Measurements from ENCODE around the gene AVPR2. TPM values are rescaled to one million over a fixed set of nuclear protein-coding genes. Genes with fewer than 3 reads are reported as not detected.

Gene AVPR2
- 4.7 and 6.3 TPM in 2 replicates for total RNA-seq

DNA sequence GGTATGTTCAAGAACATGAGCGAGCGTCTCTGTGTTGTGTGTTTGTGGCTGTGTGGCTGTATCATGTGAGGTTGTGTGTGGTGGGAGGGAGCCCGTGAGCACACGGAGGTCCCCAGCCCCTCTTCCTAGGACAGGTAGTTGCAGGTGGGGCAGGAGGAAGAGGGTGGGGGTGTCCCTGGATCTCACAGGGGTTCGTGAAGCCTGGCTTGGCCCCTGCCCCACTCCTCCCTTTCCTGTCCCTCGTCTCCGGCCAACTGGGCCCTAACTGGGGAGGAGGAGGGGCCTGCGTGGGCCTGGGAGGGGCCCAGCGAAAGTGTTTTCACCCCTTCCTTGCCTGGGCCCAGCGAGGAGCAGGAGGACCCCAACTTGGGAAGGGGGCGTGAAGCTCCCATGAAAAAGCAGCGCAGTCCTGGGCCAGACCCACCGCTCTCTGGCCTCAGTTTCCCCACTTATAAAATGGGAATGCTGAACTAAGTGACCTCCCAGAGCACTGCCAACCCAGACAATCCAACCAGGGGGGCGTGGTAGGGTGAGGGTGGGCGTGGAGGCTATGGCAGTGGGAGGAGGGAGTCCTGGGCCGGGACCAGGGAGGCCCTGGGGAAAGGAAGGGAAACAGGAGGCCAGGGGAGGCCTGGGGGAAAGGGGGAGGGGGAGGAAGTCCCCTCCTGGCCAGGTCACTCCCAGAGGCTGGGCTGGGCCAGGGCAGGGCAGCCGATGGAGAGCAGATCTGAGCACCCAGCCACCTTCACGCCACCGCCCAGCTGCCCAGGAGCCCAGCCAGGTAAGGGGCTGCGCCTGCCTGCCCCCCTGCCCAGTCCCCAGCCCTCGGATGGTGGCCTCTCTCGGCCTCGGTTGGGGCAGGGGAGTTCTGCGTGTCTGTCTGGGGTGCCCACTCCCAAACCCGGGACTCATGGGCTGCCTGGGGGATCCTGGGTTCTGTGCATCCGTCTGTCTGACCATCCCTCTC is at the start of gene AVPR2:
AVPR2 (plus strand) TSS at position 683 of the 967 bp plus-strand sequence. CDS start 473 bp downstream, outside the sequence.
- no peak for DNase-seq

DNA sequence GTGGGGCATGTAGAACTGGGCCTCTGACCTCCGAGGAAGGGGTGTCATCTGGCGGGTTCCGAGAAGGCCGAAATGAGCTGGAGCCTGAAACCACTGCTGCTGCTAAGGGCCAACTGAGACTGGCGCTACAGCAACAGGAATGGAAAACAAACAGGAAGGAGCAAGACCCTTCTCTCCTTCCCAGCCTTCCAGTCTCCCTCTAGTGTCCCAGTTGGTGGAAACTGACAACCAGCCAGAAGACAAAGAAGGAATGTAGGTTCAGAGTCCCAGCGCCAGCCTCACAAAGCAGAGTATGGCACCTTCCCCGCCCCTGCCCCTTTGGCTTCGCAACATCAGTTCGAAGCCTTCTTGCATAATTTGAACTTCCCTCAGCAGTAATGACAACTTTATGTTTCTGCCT is 49.8 kb upstream of the AVPR2 start:
- no peak for DNase-seq

DNA sequence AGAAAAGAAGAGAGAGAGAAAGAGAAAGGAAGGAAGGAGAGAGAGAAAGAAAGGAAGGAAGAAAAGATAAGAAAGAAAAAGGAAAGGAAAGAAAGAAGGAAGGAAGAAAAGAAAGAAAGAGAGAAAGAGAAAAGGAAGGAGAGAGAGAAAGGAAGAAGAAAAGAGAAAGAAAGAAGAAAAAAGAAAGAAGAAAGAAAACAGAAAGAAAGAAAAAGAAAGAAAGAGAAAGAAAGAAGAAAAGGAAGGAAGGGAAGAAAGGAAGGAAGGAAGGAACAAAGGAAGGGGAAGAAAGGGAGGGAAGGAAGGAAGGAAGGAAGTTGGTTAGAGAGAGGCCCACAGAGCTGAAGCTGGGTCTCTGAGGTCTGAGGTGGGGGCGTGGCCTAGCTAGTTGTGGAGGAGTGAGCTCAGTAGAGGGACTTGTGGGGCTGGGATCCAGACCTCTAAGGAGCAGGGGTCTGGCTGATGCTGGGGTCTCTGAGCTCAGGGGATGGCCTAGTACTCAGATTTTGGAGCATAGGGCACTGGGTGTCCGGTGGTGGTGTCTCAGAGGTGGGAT is 47.0 kb upstream of the AVPR2 start:
- no peak for DNase-seq

DNA sequence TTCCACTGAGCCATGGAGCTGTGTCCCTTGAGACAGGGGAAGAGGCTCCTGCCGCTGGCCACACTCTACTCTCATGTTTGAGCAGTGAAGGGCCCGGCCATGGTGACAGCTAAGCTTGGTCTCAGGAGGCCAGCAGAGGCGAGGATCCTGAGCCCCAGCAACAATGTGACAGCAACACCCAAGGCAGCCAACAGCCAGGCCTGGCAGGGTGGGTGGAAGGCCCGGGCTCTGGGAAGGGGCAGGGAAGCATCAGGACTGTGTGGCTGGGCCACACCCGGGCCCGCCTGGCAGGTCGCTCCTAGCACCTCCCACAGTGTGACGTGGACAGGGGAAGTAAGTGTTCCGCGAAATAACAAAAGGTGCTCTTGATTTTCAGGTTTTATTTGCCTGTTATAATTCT is 43.3 kb upstream of the AVPR2 start:
- no peak for DNase-seq

DNA sequence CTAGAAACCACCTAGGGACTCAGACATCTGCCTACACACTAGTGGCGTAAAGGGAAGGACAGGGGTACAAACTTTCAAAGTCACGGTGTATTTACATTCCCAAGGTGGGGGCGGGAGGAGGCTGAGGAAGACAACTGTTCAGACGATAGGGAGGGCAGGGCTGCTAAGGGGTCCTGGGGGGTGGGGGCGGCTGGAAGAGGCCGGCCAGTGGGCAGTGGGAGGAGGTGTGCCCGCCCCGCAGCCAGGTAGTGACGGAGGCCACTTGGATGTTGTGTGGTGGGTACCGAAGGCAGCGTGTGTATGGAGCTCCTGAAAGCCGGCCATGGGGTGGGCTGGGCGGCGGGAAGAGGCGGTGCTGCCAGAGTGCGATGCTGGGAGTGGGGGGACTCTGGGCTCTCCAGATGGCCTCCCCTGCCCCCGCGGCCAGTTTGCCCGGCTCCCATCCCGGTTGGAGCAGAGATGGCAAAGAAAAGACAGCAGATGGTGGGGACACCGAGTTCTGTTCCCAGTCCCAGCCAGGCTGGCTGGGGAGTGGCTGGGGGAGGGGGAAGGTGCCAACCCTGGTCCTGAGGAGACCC is 42.7 kb upstream of the AVPR2 start:
- no peak for DNase-seq

DNA sequence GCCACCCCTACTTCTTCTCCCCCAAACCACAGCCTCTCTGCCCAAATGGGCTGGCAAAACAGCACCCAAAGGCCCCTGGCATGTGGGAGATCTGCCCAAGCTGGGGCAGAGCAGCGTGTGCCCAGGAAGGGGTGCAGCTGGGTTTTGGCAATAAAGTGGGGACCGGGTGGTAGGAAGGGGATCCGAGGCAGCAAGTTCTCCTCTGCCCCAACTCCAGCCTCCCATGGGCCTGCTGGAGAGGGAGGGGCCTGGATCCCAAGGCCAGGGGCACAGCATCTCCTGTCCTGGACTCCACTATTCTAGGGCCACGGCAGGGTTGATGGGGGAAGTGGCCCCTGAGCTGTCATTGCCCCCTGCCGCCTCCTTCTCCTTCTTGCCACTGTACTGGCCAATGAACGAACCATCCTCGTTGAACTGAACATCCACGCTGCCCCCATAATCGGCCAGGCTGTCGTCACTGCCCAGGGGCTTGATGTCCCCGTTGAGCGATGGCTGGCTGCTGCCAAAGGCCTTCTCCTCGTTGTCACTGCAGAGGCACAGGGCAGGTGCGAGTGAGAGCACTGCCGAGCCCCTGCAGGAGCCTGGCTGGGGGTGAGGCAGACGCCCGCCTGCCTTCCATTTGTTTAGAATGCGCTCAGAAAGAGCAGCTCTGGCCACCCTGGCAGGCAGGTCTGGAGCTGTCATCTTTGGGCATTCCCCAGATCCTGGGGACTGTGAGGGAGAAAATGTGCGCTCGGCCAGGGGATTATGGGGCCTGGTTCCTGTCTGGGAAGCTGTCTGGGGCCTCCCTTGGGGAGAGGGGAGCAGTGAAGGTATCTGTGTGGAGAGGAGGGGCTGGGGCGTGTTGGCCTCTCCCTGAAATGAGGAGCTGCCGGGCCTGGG is 41.9 kb upstream of the AVPR2 start:
- no peak for DNase-seq

DNA sequence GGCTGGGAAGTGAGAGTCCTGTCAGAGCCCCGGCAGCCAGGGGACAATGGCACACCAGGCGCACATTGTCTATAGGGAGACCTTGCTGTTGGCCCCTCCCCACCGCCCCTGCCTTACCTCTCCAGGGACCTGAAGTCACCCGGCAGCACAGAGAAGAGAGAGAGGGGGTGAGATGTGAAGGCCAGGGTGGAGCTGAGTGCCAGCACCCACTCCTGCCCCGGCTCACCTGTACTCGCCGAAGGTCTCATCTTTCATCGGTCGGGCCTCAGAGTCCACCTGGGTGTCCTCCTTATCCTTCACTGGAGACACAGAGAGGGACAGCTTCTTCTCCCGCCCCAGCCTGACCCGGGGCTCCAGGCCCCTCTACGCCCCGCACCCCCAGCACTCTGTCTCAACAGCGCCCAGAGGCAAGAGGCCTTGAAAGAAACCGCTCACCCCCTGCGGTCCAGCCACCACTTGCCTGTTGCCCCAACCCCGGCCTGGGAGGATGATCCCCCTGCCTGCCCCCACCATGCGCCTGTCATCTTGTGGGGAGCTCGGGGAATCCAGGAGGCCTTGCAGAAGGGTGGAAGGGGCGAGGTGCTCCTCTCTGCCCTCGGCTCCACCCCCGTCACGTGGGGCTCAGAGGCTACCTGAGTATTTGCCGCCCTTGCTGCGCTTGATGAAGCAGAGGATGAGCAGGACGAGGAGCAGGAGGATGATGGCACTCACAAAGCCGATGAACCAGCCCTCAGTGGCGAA is 41.1 kb upstream of the AVPR2 start:
- no peak for DNase-seq

DNA sequence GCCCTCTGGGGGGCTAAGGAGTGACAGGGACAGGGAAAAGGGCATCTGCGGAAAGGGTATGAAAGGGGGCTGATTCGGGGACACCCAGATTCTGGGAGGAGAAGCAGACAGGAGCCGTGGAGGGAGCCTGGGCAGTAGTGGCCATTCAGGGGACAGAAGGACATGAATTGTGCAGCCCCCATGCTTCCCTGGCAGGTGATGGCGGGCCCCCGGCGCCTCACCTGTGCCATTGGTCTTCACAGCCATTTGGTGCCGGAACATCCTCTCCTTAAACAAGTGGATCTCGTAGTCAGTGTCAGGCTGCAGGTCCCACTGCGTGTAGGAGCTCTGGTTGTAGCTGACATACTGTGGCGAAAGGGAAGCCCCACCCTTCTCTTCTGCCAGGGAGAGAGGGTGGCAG is 40.4 kb upstream of the AVPR2 start:
- no peak for DNase-seq

DNA sequence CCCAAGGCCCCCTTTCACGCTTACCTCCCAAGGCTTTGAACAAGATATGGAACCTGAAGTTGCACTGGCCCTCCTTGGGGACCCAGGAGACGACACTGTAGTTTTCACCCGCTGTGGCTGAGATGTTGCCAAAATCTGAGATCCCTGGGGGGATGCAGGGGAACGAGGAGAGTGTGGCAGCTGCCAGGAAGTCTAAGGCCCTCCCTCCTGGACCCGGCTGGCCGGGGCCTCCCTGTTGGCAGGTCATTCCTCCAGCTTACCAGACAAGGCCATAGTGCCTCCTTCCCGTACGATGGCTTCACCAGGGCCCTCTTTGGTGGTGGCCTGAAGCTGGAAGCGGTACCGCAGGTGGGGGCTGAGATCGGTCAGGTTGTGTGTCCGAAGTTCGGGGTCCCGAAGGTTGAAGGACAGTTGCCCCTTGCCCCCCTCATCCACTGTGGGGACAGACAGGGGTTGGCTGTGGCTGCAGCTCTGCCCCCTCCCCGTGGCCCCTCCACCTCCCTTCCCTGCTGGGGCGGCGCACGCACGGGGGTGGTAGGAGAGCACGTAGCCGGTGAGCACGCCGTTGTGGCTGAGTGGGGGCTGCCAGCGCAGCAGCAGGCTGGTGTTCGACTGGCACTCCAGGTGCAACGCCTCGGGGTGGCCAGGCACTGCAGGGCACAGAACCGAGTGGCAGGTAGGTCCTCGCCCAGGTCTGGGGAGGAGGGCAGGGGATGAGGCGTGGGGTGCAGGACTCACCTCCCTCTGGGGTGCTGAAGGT is 39.7 kb upstream of the AVPR2 start:
- DNase-seq: no peak

DNA sequence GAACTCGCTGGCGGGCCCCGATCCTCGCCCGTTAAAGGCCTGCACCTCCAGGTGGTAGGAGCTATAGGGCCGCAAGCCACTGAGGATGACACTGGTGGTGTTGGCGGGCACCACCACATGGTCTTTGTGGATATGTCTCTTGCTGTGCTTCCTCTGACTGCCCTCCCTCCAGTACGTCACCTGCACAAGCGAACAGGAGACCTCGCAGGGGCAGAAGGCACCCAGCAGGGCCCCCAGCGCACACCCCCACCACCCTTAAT is 39.2 kb upstream of the AVPR2 start:
- no peak for DNase-seq

DNA sequence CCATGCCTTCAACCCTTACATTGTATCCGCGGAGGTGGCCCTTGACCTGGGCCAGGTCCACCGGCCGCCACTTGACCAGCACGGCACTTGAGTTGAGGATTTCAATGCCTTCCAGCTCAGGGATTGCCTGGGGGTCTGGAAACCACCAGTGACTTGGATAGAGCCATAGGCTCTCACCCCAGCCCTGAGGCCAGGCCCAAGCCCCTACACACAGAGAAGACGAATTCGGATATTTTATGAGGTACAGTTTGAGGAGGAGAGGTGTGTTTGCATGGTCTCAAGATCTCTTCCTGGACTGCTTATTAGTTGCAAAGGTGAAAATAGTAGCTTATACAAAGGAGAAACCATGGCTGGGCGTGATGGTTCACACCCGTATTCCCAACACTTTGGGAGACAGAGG is 38.8 kb upstream of the AVPR2 start:
- no peak for DNase-seq

DNA sequence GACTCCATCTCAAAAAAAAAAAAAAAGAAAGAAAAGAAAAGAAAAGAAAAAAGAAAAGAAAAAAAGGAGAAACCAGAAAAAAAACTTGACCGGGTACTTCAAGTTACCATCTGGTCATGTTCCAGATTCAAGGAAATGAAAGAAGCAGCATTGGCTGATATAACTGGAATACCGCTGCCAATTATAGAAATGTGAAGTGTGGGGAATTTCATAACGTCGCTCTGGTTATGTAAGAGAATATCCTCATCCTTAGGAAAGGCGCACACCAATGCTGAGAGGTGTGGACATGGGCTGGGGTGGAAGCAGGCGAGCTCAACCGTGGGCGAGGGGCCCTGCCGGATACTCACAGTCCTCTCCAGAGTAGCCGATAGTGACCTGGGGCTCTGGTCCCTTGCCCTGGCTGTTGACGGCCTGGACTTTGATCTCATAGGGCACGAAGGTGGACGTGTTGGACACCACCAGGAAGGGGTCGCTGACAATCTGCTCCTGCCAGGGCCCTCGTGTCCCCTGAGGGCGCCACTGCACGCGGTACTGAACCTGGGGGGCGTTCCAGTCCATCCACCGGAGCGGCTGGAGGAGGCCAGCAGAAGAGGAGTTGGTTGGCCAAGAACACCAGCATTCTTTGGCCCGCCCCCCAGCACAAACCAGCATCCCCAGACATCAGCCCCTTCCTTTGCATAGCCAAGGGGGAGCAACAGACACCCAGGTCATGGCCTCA is 38.0 kb upstream of the AVPR2 start:
- no peak for DNase-seq

DNA sequence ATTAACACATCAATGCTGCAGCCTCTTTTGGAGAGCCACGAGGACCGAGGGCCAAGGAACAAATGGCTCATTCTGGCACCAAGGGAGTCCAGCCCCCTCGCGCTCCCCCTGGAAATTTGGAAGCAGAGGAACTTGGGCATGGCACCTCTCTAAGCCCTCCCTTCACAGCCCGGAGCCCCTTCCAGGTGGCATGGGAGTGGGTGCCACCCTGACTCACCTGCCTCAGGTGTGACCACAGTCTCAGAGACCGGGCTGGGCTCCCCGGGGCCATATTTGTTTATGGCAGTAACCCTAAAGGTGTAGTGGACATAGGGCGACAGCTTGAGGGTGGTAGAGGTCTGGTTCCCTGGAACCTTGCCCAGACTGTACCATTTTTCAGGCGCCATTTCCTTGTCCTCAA is 37.3 kb upstream of the AVPR2 start:
- DNase-seq: no peak

DNA sequence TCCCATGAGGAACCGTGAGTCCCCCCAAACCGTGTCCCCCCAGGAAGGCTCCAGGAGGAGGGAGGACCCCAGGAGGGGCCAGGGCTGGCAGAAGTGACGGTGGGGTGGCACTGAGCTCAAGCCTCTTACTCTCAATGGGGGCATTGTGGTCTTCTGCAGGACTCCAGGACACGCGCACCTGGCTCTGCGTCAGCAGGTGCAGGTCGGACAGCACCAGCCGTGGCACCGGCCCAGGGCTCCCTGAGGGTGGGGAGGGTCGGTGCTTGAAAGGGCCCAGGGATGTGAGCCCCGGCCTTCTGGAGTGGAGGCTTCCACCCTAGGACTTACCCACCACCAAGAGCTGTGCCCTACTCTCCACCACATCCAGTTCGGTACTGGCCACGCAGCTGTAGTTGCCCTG is 36.8 kb upstream of the AVPR2 start:
- no peak for DNase-seq

DNA sequence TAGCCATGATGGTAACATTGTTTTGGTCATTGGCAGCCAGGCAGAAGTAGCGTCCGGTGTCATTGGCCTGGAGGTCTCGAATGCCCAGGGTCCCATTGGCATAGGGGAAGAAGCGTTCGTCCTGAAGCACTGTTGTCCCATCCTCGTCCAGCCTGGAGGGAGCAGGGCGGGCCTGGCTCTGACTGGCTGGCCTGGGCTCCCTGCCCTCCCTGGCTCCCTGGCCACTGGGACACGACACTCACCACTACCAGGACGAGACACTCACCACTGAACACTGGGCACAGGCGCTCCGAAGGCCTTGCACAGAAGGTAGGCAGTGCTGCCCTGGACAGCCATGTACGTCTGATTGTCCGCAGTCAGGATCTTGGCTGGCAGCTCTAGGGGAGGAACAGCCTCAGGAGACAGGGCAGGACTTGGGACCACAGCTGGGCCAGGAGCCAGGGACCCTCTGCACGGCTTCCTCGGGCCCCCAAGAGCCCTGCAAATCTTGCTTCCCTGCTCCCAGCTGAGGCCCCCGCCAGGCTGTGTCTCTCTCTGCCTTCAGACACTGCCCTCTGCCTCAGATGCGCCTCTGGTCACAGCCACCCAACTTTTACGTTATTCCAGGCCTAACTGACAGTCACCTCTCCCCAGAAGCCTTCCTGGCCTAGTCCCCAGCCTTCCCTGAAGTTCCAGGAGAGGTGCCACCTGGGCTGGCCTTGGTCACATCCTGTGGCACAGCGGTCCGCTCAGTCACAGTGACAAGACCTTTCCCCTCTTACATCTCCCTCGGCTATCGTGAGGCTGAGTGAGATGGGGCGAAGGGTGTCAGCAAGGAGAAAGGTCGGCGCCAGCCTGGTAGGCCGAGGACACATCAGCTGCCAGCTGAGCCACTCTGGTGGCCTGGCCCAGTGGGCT is 35.6 kb upstream of the AVPR2 start:
- no peak for DNase-seq

DNA sequence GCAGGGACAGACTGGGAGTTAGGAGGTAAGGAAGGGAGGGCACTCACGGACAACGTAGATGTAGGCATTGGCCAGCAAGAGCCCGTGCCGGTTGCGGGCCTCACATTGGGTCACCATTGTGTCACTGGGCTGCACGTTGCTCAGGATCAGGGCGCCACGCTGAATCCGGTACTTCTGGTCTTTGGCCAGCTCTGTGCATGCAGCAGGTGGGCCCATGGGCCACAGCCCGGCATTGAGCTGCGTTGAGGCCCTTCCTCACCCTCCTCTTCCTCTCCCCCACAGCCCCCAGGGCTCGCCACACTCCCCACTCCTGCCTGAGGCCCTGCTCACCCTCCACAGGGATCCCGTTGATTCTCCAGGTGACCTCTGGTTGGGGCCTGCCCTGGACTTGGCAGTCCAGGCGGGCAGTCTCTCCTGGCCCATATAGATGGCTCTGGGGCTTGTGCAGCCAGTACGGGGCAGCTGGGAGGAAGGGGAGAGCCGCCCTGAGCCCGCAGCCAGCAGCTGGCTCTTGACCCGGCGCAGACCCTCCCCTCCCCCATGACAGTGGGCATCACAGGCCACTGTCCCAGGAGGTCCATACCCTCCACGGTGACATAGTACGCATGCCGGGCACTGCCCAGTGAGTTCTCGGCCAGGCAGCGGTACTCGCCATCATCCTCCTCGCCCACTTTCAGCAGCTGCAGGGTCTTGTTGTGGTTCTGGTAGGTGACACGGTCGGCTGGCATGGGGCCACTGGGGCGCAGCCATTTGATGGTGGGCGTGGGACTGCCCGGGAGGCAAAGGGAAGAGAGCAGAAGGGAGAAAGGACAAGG is 34.8 kb upstream of the AVPR2 start:
- no peak for DNase-seq

DNA sequence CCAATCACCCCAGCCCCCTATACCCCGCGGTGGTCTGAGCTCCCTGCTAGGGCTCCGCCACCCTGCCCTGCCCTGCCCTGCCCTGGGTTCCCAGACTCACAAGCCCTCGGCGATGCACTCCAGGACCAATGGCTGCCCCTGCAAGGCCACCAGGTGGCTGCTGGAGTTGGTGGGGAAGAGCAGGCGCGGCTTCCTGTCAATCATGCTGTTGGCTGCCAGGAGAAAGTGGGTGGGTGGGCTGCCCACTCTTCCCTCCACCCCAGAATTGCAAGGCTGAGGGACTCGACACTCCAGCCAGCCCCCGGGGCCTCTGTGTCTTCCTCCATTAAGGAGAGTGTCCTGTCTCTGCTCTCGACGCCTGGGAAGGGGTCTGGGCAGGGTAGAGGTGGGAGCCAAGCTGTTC is 34.2 kb upstream of the AVPR2 start:
- no peak for DNase-seq

DNA sequence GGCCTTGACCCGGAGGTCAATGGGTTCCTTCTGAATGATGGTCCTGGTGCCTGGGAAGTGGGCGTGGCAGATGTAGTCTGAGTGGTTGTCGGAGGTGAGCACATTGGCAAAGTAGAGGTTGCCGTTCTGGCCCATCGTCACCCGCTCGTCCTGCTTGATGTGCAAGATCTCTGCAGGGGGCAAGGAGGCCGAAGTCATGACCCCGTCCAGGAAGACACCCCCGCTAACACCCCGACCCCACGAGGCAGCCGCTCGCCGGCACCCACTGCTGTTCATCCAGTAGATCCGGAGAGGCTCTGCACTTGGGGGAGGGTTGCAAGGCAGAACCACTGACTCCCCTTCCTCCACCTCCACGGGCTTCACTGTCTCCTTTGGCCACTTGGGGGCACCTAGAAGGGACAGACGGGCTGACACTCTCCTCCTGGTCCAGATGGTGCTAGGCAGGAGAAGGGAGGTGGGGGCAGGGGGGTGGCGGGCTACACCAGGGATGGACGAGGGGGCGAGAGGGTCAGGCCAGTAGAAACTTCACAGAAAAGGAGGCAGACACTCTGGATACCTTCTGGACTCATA is 33.6 kb upstream of the AVPR2 start:
- DNase-seq: peak; percentile 3

DNA sequence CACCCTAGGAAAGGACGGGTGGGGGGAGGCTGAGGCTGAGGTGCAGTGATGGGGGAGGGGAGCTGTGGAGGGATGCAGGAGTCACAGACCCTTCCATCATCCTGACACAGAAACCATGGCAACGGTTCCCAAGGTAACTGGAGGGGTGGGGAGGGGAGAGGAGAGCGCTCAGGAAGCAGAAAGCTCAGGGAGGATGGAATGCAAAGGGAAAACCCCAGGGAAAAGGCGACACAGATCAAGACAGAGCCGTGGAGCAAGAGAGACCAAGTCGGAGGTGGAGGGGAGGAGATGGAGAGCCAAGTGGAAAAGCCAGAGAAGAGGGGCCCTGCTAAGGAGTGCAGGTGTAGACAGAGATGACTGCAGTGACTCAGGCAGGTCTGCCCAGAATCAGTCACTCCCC is 33.0 kb upstream of the AVPR2 start:
- DNase-seq: no peak
